BJ (cell line): Measurements from ENCODE around the gene SUN1. TPM values are rescaled to one million over a fixed set of nuclear protein-coding genes. Genes with fewer than 3 reads are reported as not detected.
A peak's percentile ranks its signal among the peaks of the same experiment; 100 is the strongest.
"Not testable (repeated sequence)": the region's sequence is repeated elsewhere in the genome, so short reads cannot be mapped to it uniquely, and the experiment has no call there.

Experiments
- CTCF ChIA-PET: fragments of 350-600 bp; formaldehyde crosslinking; extraction: SDS; loops from one replicate; lab custom pipeline; 2021; ENCODE audit warnings: antibody characterized with exemption, inconsistent platforms; lab: Yijun Ruan, JAX
- POLR2A ChIA-PET: fragments of 300-600 bp; sonication (Branson Sonifier 250); formaldehyde crosslinking; extraction: SDS; loops from one replicate; lab custom pipeline; 2021; ENCODE audit warnings: antibody characterized with exemption; lab: Charles Lee
- DNase-seq: peaks from one replicate; pipeline ENCODE4 v3.0.0-alpha.2; 2011; ENCODE audit warnings: low read depth
- H3K27me3 ChIP-seq: 2 replicates; pipeline ENCODE4 v1.6.0; 2011; ENCODE audit warnings: low read length; ENCODE audit not compliant: control insufficient read depth, insufficient read depth
- H3K36me3 ChIP-seq: 2 replicates; pipeline ENCODE4 v1.5.1; 2011; ENCODE audit warnings: low read length; ENCODE audit not compliant: control insufficient read depth, insufficient read depth
- H3K4me3 ChIP-seq: 2 replicates; pipeline ENCODE4 v1.5.1; 2011; ENCODE audit warnings: low read depth, mild to moderate bottlenecking, control low read depth, low read length
- polyA plus RNA-seq: library from polyadenylated mRNA; depleted of rRNA; stranded (reverse); fragments of >200 nt; gene quantifications from 2 replicates; pipeline ENCODE4 v1.2.3, GENCODE V29; 2011
- TF ChIP-seq, protein P1 (sequence below): IDR thresholded peaks from 2 replicates; pipeline ENCODE4 v1.5.1; 2011; ENCODE audit warnings: low read depth, mild to moderate bottlenecking, control low read depth, inconsistent platforms, low read length, moderate library complexity; ENCODE audit not compliant: insufficient read depth

The SUN1 gene
- polyA plus RNA-seq, 1 experiment, result 222 TPM

DNA sequence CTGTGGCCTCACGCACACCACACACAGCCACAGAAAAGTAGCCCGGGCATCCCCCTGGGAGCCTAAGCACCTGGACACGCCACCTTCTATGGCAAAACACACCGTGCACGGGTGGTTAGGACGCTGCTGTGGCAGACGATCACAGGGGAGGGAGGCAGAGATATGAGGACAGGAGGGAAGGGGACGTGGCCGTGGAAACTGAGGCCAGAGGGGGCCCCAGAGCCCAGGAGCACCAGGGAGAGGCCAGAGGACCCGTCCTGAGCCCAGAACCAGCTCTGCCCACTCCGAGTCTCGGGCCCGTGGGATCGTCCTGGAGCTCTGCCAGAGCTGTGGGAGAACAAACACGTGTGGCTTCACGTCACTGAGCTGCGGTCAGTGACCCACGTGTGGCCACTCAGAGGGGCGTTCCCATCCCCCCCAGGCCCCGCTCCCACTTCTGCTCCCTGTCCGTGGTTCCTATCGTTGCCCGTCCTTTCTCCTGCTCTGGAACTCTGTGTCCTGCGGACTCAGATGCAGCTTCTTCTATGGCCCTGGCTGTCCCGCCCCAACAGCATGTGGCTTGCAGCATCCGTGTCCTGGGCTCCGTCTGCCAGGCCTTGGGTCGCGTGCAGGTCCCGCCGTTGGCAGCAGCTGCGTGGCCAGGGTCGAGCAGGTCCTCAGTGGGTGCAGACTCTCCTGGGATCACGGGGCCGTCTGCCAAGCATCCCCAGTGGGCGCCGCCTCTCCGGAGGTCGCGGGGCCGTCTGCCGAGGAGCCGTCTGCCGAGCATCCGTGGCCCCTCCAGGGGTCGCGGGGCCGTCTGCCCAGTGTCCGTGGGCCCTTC is 75.1 kb downstream of the SUN1 start:
- CTCF ChIA-PET, result interaction anchor here (0.7 to 3.0 kb wide), 8 partner anchors 7 to 276 kb away, joined by 3 to 23 read pairs (median 3); no protein-coding TSS in a partner anchor
- no peaks in the 10 kb centered on the region for H3K36me3 ChIP-seq
- no peak for DNase-seq
- H3K4me3 ChIP-seq, result no peak overlapping the region
- no peaks in the 10 kb centered on the region for H3K27me3 ChIP-seq
- TF ChIP-seq, protein P1, sequence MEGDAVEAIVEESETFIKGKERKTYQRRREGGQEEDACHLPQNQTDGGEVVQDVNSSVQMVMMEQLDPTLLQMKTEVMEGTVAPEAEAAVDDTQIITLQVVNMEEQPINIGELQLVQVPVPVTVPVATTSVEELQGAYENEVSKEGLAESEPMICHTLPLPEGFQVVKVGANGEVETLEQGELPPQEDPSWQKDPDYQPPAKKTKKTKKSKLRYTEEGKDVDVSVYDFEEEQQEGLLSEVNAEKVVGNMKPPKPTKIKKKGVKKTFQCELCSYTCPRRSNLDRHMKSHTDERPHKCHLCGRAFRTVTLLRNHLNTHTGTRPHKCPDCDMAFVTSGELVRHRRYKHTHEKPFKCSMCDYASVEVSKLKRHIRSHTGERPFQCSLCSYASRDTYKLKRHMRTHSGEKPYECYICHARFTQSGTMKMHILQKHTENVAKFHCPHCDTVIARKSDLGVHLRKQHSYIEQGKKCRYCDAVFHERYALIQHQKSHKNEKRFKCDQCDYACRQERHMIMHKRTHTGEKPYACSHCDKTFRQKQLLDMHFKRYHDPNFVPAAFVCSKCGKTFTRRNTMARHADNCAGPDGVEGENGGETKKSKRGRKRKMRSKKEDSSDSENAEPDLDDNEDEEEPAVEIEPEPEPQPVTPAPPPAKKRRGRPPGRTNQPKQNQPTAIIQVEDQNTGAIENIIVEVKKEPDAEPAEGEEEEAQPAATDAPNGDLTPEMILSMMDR, result no peak
- POLR2A ChIA-PET, result no interaction called here

- POLR2A ChIA-PET, result no interaction called here
- no peak for DNase-seq
- TF ChIP-seq, protein P1, result no peak
- CTCF ChIA-PET, result interaction anchor here (0.7 to 3.0 kb wide), 8 partner anchors 8 to 275 kb away, joined by 3 to 23 read pairs (median 3); no protein-coding TSS in a partner anchor
- Histone ChIP-seq H3K36me3 (no peaks in the 10 kb centered on the region), H3K27me3 (no peaks in the 10 kb centered on the region), H3K4me3 (no peak overlapping the region)
Observed at GRCh38 chr7:908159-908581, 75.9 kb downstream of the SUN1 start.

DNA sequence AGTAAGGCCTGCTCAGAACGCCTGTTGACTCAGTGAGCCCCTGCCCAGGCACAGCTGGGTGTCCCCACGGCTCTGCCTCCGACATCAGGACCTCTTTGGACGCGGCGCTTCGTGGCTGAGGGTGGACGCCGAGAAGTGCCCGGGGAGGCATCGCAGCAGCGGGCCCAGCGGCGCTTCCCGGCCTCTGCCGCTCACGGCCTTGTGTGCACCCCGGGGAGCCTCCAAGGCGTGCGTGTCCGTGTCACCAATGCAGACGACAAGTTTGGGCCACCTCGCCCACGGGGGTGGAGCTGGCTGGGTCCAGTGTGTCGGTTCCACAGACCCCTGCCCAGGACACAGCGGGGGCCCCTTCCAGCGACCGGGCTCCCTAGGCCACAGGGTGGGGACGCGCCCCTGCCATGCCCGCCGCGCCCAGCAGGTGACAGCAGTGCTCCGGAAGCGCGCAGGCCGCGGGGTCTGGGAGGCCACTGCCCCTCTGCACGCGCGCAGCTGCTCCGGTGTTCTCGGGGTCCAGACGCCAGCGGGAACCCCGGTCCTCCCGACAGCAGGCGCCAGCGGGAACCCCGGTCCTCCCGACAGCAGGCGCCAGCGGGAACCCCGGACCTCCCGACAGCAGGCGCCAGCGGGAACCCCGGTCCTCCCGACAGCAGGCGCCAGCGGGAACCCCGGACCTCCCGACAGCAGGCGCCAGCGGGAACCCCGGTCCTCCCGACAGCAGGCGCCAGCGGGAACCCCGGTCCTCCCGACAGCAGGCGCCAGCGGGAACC is 76.5 kb downstream of the SUN1 start:
- peak overlapping the region; percentile 29 for H3K4me3 ChIP-seq
- TF ChIP-seq, protein P1, result peak; percentile 74
- not testable (repeated sequence) for H3K36me3 ChIP-seq, DNase-seq, H3K27me3 ChIP-seq
- ChIA-PET CTCF (interaction anchor here (0.7 to 3.0 kb wide), 8 partner anchors 9 to 157 kb away, joined by 3 to 23 read pairs (median 4); no protein-coding TSS in a partner anchor), POLR2A (interaction anchor here (0.6 kb wide), 1 partner anchor 66 kb away, joined by 4 read pairs; no protein-coding TSS in a partner anchor)

- no peak for DNase-seq
- Histone ChIP-seq H3K27me3 (no peaks in the 10 kb centered on the region), H3K36me3 (no peaks in the 10 kb centered on the region), H3K4me3 (peak overlapping the region; percentile 21)
- TF ChIP-seq, protein P1, result no peak
- POLR2A ChIA-PET, result interaction anchor here (0.6 kb wide), 1 partner anchor 65 kb away, joined by 4 read pairs; no protein-coding TSS in a partner anchor
- CTCF ChIA-PET, result interaction anchor here (0.8 to 3.0 kb wide), 10 partner anchors 9 to 274 kb away, joined by 3 to 23 read pairs (median 4); no protein-coding TSS in a partner anchor
Observed at GRCh38 chr7:909358-910329, 77.4 kb downstream of the SUN1 start.
